Measurements from ENCODE around the gene CBY3. TPM values are rescaled to one million over a fixed set of nuclear protein-coding genes. Genes with fewer than 3 reads are reported as not detected.

Gene CBY3
- total and polyA plus RNA-seq, 2 of the 13 experiments (the other 11 are each of a cell fraction or from before 2014, with no cell fraction given) = not detected

DNA sequence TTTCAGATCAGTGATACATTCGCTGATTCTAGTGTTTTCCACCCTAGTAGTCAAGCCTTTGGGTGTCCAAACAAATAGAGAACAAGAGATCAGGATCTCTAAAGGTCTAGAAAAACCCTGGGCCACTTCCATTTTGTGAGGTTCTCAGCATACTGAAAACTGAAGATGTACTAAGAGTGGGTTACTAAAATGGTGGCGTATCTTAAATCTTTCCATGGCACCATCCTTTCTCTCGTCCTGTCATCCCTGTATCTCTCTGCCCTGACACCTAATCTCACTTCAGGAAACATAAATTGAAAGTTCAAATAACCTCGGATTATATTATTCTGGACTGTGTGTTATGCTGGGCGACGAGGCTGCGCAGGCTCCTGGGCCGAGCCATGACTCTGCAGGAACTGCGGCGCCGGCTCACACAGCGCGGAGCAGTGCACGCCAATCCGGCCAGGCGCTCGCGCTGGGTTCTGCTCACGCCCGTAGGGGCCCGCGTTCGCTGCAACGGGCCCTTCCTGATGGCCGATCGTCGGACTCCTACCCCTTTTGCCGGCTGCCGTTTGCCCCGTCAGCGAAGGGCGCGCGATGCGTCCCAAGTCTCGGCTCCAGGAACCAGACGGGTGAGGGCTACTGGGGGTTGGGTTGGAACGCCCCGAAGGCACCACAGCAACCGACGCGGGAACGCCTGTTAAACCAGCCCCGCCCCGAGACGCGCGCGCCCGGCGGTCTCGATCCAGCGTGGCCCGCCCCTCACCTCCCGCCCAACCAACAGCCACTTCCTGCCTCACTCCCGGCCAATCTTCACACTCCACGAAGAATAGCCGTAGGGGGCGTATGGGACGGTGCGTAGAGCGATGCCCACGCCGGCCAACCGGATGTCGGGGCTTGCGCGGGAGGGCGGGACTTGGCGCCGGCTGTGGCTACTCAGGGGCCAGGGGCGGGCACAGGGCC, 17.4 kb upstream of the CBY3 start (continued):
- TF ChIP-seq HNRNPLL (IDR thresholded peaks at IDR 0.05; ENCODE audit: low read depth, low read length, poor library complexity, severe bottlenecking) (peak; percentile 99), ZFP1 (CRISPR knock-in tag; IDR thresholded peaks at IDR 0.05) (no peak), ZNF598 (CRISPR knock-in tag; IDR thresholded peaks at IDR 0.05; ENCODE audit: borderline replicate concordance) (no peak; the same call in 1 of the 2 replicates), ZNF501 (CRISPR knock-in tag; IDR thresholded peaks at IDR 0.05) (peak; percentile 94), POLR2A (IDR thresholded peaks at IDR 0.05; ENCODE audit: insufficient read depth in 1 of 2, low read depth in 2 of 2, low read length in 2 of 2) (peak; percentile 68 to 86), MEF2D (CRISPR knock-in tag; IDR thresholded peaks at IDR 0.05) (peak; percentile 71; the same call in 1 of the 2 replicates), ZBTB38 (CRISPR knock-in tag; IDR thresholded peaks at IDR 0.05) (peak; percentile 26; the same call in 1 of the 2 replicates), ZNF547 (CRISPR knock-in tag; IDR thresholded peaks at IDR 0.05) (peak; percentile 47; the same call in 1 of the 2 replicates), ZNF20 (CRISPR knock-in tag; IDR thresholded peaks at IDR 0.05) (no peak), SUZ12 (IDR thresholded peaks at IDR 0.05; ENCODE audit: low read depth, low read length) (no peak), FOXA3 (CRISPR knock-in tag; IDR thresholded peaks at IDR 0.05) (no peak), ZMYM3 (CRISPR knock-in tag; IDR thresholded peaks at IDR 0.05) (peak; percentile 59; the same call in 1 of the 2 replicates), SNRNP70 (IDR thresholded peaks at IDR 0.05; ENCODE audit: low read depth, low read length) (no peak), TAF15 (IDR thresholded peaks at IDR 0.05; ENCODE audit: low read depth, low read length, poor library complexity, severe bottlenecking) (no peak), ZSCAN12 (CRISPR knock-in tag; IDR thresholded peaks at IDR 0.05) (no peak), MBD4 (IDR thresholded peaks at IDR 0.05; ENCODE audit: borderline replicate concordance, low read length) (no peak)
- TF ChIP-seq, protein P1, sequence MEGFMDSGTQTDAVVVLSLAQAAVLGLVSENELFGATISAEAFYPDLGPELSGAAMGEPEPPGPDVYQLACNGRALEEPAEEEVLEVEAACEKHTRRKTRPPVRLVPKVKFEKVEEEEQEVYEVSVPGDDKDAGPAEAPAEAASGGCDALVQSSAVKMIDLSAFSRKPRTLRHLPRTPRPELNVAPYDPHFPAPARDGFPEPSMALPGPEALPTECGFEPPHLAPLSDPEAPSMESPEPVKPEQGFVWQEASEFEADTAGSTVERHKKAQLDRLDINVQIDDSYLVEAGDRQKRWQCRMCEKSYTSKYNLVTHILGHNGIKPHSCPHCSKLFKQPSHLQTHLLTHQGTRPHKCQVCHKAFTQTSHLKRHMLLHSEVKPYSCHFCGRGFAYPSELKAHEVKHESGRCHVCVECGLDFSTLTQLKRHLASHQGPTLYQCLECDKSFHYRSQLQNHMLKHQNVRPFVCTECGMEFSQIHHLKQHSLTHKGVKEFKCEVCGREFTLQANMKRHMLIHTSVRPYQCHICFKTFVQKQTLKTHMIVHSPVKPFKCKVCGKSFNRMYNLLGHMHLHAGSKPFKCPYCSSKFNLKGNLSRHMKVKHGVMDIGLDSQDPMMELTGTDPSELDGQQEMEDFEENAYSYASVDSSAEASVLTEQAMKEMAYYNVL (CRISPR knock-in tag; IDR thresholded peaks at IDR 0.05; ENCODE audit: borderline replicate concordance) = no peak
- TF ChIP-seq, protein P2, sequence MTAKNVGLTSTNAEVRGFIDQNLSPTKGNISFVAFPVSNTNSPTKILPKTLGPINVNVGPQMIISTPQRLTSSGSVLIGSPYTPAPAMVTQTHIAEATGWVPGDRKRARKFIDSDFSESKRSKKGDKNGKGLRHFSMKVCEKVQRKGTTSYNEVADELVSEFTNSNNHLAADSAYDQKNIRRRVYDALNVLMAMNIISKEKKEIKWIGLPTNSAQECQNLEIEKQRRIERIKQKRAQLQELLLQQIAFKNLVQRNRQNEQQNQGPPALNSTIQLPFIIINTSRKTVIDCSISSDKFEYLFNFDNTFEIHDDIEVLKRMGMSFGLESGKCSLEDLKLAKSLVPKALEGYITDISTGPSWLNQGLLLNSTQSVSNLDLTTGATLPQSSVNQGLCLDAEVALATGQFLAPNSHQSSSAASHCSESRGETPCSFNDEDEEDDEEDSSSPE (CRISPR knock-in tag; IDR thresholded peaks at IDR 0.05) = peak; percentile 81
- TF ChIP-seq, protein P3, sequence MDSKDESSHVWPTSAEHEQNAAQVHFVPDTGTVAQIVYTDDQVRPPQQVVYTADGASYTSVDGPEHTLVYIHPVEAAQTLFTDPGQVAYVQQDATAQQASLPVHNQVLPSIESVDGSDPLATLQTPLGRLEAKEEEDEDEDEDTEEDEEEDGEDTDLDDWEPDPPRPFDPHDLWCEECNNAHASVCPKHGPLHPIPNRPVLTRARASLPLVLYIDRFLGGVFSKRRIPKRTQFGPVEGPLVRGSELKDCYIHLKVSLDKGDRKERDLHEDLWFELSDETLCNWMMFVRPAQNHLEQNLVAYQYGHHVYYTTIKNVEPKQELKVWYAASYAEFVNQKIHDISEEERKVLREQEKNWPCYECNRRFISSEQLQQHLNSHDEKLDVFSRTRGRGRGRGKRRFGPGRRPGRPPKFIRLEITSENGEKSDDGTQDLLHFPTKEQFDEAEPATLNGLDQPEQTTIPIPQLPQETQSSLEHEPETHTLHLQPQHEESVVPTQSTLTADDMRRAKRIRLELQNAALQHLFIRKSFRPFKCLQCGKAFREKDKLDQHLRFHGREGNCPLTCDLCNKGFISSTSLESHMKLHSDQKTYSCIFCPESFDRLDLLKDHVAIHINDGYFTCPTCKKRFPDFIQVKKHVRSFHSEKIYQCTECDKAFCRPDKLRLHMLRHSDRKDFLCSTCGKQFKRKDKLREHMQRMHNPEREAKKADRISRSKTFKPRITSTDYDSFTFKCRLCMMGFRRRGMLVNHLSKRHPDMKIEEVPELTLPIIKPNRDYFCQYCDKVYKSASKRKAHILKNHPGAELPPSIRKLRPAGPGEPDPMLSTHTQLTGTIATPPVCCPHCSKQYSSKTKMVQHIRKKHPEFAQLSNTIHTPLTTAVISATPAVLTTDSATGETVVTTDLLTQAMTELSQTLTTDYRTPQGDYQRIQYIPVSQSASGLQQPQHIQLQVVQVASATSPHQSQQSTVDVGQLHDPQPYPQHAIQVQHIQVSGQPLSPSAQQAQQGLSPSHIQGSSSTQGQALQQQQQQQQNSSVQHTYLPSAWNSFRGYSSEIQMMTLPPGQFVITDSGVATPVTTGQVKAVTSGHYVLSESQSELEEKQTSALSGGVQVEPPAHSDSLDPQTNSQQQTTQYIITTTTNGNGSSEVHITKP (CRISPR knock-in tag; IDR thresholded peaks at IDR 0.05; ENCODE audit: low read depth) = peak; percentile 21; the same call in 1 of the 2 replicates
- TF ChIP-seq, protein P4, sequence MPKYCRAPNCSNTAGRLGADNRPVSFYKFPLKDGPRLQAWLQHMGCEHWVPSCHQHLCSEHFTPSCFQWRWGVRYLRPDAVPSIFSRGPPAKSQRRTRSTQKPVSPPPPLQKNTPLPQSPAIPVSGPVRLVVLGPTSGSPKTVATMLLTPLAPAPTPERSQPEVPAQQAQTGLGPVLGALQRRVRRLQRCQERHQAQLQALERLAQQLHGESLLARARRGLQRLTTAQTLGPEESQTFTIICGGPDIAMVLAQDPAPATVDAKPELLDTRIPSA (CRISPR knock-in tag; IDR thresholded peaks at IDR 0.05; ENCODE audit: borderline replicate concordance) = no peak; the same call in 1 of the 2 replicates
- TF ChIP-seq, protein P5, sequence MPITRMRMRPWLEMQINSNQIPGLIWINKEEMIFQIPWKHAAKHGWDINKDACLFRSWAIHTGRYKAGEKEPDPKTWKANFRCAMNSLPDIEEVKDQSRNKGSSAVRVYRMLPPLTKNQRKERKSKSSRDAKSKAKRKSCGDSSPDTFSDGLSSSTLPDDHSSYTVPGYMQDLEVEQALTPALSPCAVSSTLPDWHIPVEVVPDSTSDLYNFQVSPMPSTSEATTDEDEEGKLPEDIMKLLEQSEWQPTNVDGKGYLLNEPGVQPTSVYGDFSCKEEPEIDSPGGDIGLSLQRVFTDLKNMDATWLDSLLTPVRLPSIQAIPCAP (CRISPR knock-in tag; IDR thresholded peaks at IDR 0.05; ENCODE audit: low read depth) = no peak

Data from HepG2 (cell line).